ENCODE measurements around the gene BEST2. TPM values are rescaled to one million over a fixed set of nuclear protein-coding genes. Genes with fewer than 3 reads are reported as not detected.
"Not testable (repeated sequence)": the region's sequence is repeated elsewhere in the genome, so short reads cannot be mapped to it uniquely, and the experiment has no call there.

BEST2 gene
- total RNA-seq, 4 donors from 2014 or later = 0.14 to 0.29 TPM; not detected in 2

- no peak for DNase-seq
- no peak for TF ChIP-seq CTCF (IDR thresholded peaks at IDR 0.05)
- no peak for TF ChIP-seq POLR2A (IDR thresholded peaks at IDR 0.05)
- Histone ChIP-seq H3K27me3 (no peaks in the 10 kb centered on the region), H3K27ac (no peak overlapping the region), H3K4me3 (no peak overlapping the region), H3K4me1 (no peaks in the 10 kb centered on the region), H3K9me3 (no peaks in the 10 kb centered on the region), H3K36me3 (no peaks in the 10 kb centered on the region)
- intact Hi-C loops (cut with DNase I; ENCODE audit: low total_unique reads) = no loop called here
These were observed 43.0 kb upstream of the BEST2 start for GRCh38 chr19:12708641-12709040.

- Histone ChIP-seq H3K36me3 (no peaks in the 10 kb centered on the region), H3K27ac (no peak overlapping the region), H3K4me3 (no peak overlapping the region), H3K27me3 (no peaks in the 10 kb centered on the region), H3K9me3 (no peaks in the 10 kb centered on the region), H3K4me1 (no peaks in the 10 kb centered on the region)
- intact Hi-C loops (cut with DNase I; ENCODE audit: low total_unique reads) = no loop called here
- TF ChIP-seq CTCF (IDR thresholded peaks at IDR 0.05) (no peak), POLR2A (IDR thresholded peaks at IDR 0.05) (no peak)
- no peak for DNase-seq
These were observed 40.4 kb upstream of the BEST2 start for GRCh38 chr19:12711187-12711586.

GRCh38 chr19:12712077-12712476, 39.5 kb upstream of the BEST2 start:
- H3K36me3 ChIP-seq; H3K4me3 ChIP-seq; H3K27me3 ChIP-seq; H3K27ac ChIP-seq; intact Hi-C loops (cut with DNase I; ENCODE audit: low total_unique reads); H3K9me3 ChIP-seq; H3K4me1 ChIP-seq; DNase-seq: not testable (repeated sequence)
- peak in 2 of 4 experiments; percentile 18 to 28 for TF ChIP-seq CTCF (IDR thresholded peaks at IDR 0.05)

GRCh38 chr19:12713304-12713703, 38.3 kb upstream of the BEST2 start:
- H3K9me3 ChIP-seq; intact Hi-C loops (cut with DNase I; ENCODE audit: low total_unique reads); H3K4me1 ChIP-seq; H3K36me3 ChIP-seq; H3K27ac ChIP-seq; DNase-seq; H3K27me3 ChIP-seq; H3K4me3 ChIP-seq: not testable (repeated sequence)

- no peaks in the 10 kb centered on the region for H3K27me3 ChIP-seq
- H3K4me1 ChIP-seq = peaks cover 0 to 1% of the 10 kb centered on the region in 2 donors
- intact Hi-C loops (cut with DNase I; ENCODE audit: low total_unique reads) = no loop called here
- no peak overlapping the region for H3K4me3 ChIP-seq
- no peak overlapping the region for H3K27ac ChIP-seq
- TF ChIP-seq POLR2A (IDR thresholded peaks at IDR 0.05) (no peak), CTCF (IDR thresholded peaks at IDR 0.05) (no peak)
- no peaks in the 10 kb centered on the region for H3K36me3 ChIP-seq
- DNase-seq = no peak
- no peaks in the 10 kb centered on the region for H3K9me3 ChIP-seq
These were observed 36.5 kb upstream of the BEST2 start for GRCh38 chr19:12715102-12715501.

- no peak for DNase-seq
- Histone ChIP-seq H3K9me3 (no peaks in the 10 kb centered on the region), H3K27me3 (no peaks in the 10 kb centered on the region), H3K4me3 (no peak overlapping the region), H3K4me1 (peaks cover 4 to 5% of the 10 kb centered on the region in 2 donors), H3K36me3 (no peaks in the 10 kb centered on the region), H3K27ac (no peak overlapping the region)
- intact Hi-C loops (cut with DNase I; ENCODE audit: low total_unique reads) = no loop called here
- TF ChIP-seq CTCF (IDR thresholded peaks at IDR 0.05) = no peak
These were observed 35.7 kb upstream of the BEST2 start for GRCh38 chr19:12715929-12716328.
